Mesenchymal stem cell (in vitro differentiated cells and primary cell): ENCODE measurements around the gene COIL. TPM values are rescaled to one million over a fixed set of nuclear protein-coding genes. Genes with fewer than 3 reads are reported as not detected.

Experiments
- DNase-seq: peaks from one replicate; pipeline ENCODE4 v3.0.0-alpha.2; 2013
- H2AFZ ChIP-seq: one replicate; pipeline ENCODE4 v1.6.1; 2013; ENCODE audit warnings: low read depth, mild to moderate bottlenecking, control low read depth, inconsistent platforms, low read length, moderate library complexity
- H2AK5ac ChIP-seq: 2 replicates; pipeline ENCODE4 v1.6.1; 2013; ENCODE audit warnings: low read length, moderate library complexity, mild to moderate bottlenecking, inconsistent platforms; ENCODE audit not compliant: severe bottlenecking
- H2BK120ac ChIP-seq: one replicate; pipeline ENCODE4 v1.6.1; 2013; ENCODE audit warnings: low read depth, mild to moderate bottlenecking, inconsistent platforms, low read length, moderate library complexity
- H2BK12ac ChIP-seq, 2 experiments: one replicate each; pipeline ENCODE4 v1.6.1; 2013; ENCODE audit warnings: inconsistent platforms in 2 of 2, low read length in 2 of 2, mild to moderate bottlenecking in 2 of 2, moderate library complexity in 2 of 2, control low read depth in 1 of 2
- H2BK15ac ChIP-seq: one replicate; pipeline ENCODE4 v1.6.1; 2013; ENCODE audit warnings: mild to moderate bottlenecking, low read depth, inconsistent platforms; ENCODE audit not compliant: poor library complexity, severe bottlenecking
- H2BK5ac ChIP-seq: 2 replicates; pipeline ENCODE4 v1.6.1; 2013; ENCODE audit warnings: low read depth, mild to moderate bottlenecking, low read length, control low read depth, inconsistent platforms; ENCODE audit not compliant: poor library complexity, severe bottlenecking
- H3K14ac ChIP-seq, 2 experiments: one replicate each; pipeline ENCODE4 v1.6.1; 2013; ENCODE audit warnings: inconsistent platforms in 2 of 2, low read length in 2 of 2, control low read depth in 1 of 2, mild to moderate bottlenecking in 1 of 2, moderate library complexity in 1 of 2
- H3K18ac ChIP-seq, 2 experiments: one replicate each; pipeline ENCODE4 v1.6.1; 2013; ENCODE audit warnings: inconsistent platforms in 2 of 2, low read length in 2 of 2, control low read depth in 1 of 2, low read depth in 1 of 2, mild to moderate bottlenecking in 1 of 2
- H3K23ac ChIP-seq, 2 experiments: one replicate each; pipeline ENCODE4 v1.6.1; 2013; ENCODE audit warnings: inconsistent platforms in 2 of 2, low read length in 2 of 2, mild to moderate bottlenecking in 2 of 2, moderate library complexity in 2 of 2, control low read depth in 1 of 2
- H3K27ac ChIP-seq: 2 replicates; pipeline ENCODE4 v1.5.1; 2013; ENCODE audit warnings: mild to moderate bottlenecking, moderate library complexity, low read length, control low read depth, inconsistent platforms; ENCODE audit not compliant: poor library complexity, severe bottlenecking
- H3K27me3 ChIP-seq, 2 experiments: 2 replicates each; pipeline versions ENCODE4 v1.6.1 to v1.7.0; 2013; ENCODE audit warnings: low read length in 2 of 2, mild to moderate bottlenecking in 2 of 2, moderate library complexity in 2 of 2, control low read depth in 1 of 2, inconsistent platforms in 1 of 2; ENCODE audit not compliant: control insufficient read depth in 1 of 2, insufficient read depth in 1 of 2
- H3K36me3 ChIP-seq, 2 experiments: 2 replicates each; pipeline versions ENCODE4 v1.6.1 to v1.7.0; 2013; ENCODE audit warnings: low read length in 2 of 2, control low read depth in 1 of 2, inconsistent platforms in 1 of 2, low read depth in 1 of 2, mild to moderate bottlenecking in 1 of 2; ENCODE audit not compliant: insufficient read depth in 2 of 2, control insufficient read depth in 1 of 2
- H3K4ac ChIP-seq, 2 experiments: one replicate each; pipeline ENCODE4 v1.6.1; 2013; ENCODE audit warnings: inconsistent platforms in 2 of 2, low read length in 2 of 2, mild to moderate bottlenecking in 2 of 2, moderate library complexity in 2 of 2, control low read depth in 1 of 2, low read depth in 1 of 2
- H3K4me1 ChIP-seq: 2 replicates; pipeline ENCODE4 v1.6.1; 2013; ENCODE audit warnings: low read depth, low read length, control low read depth; ENCODE audit not compliant: control insufficient read depth, insufficient read depth
- H3K4me2 ChIP-seq: 2 replicates; pipeline ENCODE4 v1.6.1; 2013; ENCODE audit warnings: low read length, mild to moderate bottlenecking, inconsistent platforms; ENCODE audit not compliant: poor library complexity, severe bottlenecking
- H3K4me3 ChIP-seq, 2 experiments: 2 replicates each; pipeline versions ENCODE4 v1.5.1 to v1.7.0; 2013; ENCODE audit warnings: low read length in 2 of 2, mild to moderate bottlenecking in 2 of 2, control low read depth in 1 of 2, low read depth in 1 of 2; ENCODE audit not compliant: insufficient read depth in 1 of 2
- H3K79me1 ChIP-seq: replicated peaks from 2 replicates; pipeline ENCODE4 v1.6.1; 2013; ENCODE audit warnings: mild to moderate bottlenecking, control low read depth, low read length, inconsistent platforms; ENCODE audit not compliant: poor library complexity, severe bottlenecking
- H3K9ac ChIP-seq: 2 replicates; pipeline ENCODE4 v1.7.0; 2013; ENCODE audit warnings: mild to moderate bottlenecking, low read length, moderate library complexity
- H3K9me3 ChIP-seq: 2 replicates; pipeline ENCODE4 v1.7.0; 2013; ENCODE audit warnings: mild to moderate bottlenecking, low read length; ENCODE audit not compliant: control insufficient read depth
- H4K8ac ChIP-seq: one replicate; pipeline ENCODE4 v1.6.1; 2013; ENCODE audit warnings: inconsistent platforms, mild to moderate bottlenecking, low read length, moderate library complexity
- H4K91ac ChIP-seq: one replicate; pipeline ENCODE4 v1.6.1; 2013; ENCODE audit warnings: mild to moderate bottlenecking, low read length, inconsistent platforms
- WGBS: methylation state at CpG from one replicate; pipeline ENCODE4 v1.1.7; 2013; ENCODE audit warnings: mixed read lengths; 5-methylcytosine and 5-hydroxymethylcytosine counted together
- polyA plus RNA-seq, 2 experiments: library from polyadenylated mRNA; stranded (reverse); fragments of 200-250 nt; gene quantifications; one replicate each; pipeline ENCODE4 v1.2.3, GENCODE V29; 2013

The COIL gene, protein sequence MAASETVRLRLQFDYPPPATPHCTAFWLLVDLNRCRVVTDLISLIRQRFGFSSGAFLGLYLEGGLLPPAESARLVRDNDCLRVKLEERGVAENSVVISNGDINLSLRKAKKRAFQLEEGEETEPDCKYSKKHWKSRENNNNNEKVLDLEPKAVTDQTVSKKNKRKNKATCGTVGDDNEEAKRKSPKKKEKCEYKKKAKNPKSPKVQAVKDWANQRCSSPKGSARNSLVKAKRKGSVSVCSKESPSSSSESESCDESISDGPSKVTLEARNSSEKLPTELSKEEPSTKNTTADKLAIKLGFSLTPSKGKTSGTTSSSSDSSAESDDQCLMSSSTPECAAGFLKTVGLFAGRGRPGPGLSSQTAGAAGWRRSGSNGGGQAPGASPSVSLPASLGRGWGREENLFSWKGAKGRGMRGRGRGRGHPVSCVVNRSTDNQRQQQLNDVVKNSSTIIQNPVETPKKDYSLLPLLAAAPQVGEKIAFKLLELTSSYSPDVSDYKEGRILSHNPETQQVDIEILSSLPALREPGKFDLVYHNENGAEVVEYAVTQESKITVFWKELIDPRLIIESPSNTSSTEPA
- polyA plus RNA-seq (2013, experiment 1 of 2) = 16.4 TPM
- polyA plus RNA-seq (2013, experiment 2 of 2) = 16.8 TPM

DNA sequence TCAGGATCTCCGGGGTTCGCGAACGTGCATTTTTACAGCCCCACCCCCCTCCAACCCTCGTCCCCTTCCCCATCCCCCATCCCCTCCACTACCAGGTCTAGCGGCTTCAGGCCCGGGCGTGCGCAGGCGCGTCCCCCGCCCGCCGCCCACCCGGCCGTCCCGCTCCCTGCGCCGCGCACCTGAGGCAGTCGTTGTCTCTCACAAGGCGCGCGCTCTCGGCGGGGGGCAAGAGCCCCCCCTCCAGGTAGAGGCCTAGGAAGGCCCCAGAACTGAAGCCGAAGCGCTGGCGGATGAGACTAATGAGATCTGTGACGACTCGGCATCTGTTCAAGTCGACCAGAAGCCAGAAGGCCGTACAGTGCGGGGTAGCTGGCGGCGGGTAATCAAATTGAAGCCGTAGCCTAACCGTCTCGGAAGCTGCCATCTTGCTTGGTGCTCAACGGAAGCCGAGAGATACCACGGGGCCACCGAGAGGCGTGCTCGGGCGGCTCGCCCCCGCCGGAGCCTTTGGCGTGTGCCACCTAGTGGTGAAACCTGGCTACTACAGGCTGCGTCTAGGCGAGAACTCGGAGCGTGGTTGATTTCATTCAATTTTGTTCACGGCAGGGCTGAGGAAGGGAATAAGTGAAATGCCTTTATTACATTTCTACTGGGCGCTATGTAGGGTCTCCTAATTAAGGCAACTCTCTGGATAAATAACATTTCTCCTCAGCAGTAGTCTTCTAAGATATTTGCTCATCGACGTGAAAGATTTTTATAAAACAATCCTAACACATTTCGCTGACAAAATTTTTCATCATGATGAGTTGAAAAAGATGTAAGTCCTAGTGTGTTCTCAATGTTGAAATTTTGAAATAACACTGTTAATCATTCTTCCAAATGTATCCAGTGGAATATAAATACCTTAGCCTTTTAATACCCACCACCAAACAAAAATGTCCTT lies at the start of gene COIL:
COIL (minus strand) TSS at position 455 of the 943 bp plus-strand sequence; CDS start at position 424, 31 bp downstream.
- H2BK12ac ChIP-seq = no peak within 1 kb of the TSS
- peak within 1 kb of the TSS; percentile 62 to 94 for H3K4ac ChIP-seq
- H3K18ac ChIP-seq = peak within 1 kb of the TSS; percentile 81 to 97
- peak within 1 kb of the TSS; percentile 90 for H4K91ac ChIP-seq
- H3K79me1 ChIP-seq = peaks cover 12% of the 10 kb centered on the region
- H3K27ac ChIP-seq = peak within 1 kb of the TSS; percentile 95
- peak within 1 kb of the TSS; percentile 47 for H3K4me2 ChIP-seq
- peak within 1 kb of the TSS; percentile 97 for H2BK120ac ChIP-seq
- peak within 1 kb of the TSS; percentile 77 for H2BK5ac ChIP-seq
- DNase-seq = peak; percentile 92
- H3K9me3 ChIP-seq = no peaks in the 10 kb centered on the region
- under 1% methylated on average over 56 of the region's 59 CpGs for WGBS
- H3K4me3 ChIP-seq = peak within 1 kb of the TSS; percentile 90 to 91
- no peaks in the 10 kb centered on the region for H3K36me3 ChIP-seq
- H3K9ac ChIP-seq = peak within 1 kb of the TSS; percentile 97
- H2AFZ ChIP-seq = peak within 1 kb of the TSS; percentile 87
- peaks cover 8% of the 10 kb centered on the region for H3K4me1 ChIP-seq
- no peak within 1 kb of the TSS for H2BK15ac ChIP-seq
- peak within 1 kb of the TSS; percentile 99 for H4K8ac ChIP-seq
- no peak within 1 kb of the TSS for H3K23ac ChIP-seq
- H3K14ac ChIP-seq = peak within 1 kb of the TSS; percentile 11 to 74
- H3K27me3 ChIP-seq = no peaks in the 10 kb centered on the region
- no peak within 1 kb of the TSS for H2AK5ac ChIP-seq

DNA sequence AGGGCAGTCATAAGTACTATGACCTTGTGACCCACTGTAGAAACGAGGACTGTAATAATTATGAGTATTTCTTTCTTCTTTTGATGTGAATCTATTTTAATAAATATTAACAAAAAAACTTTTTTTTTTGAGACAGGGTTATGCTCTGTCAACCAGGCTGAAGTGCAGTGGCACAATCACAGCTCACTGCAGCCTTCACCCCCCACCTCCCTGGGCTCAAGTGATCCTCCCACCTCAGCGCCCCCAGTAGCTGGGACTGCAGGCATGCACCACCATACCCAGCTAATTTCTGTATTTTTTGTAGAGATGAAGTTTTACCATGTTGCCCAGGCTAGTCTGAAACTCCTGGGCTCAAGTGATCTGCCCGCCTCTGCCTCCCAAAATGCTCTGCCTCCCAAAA lies 49.6 kb upstream of the COIL start:
- no peak overlapping the region for H2AK5ac ChIP-seq
- no peak overlapping the region for H4K8ac ChIP-seq
- H3K27me3 ChIP-seq = peaks cover 0 to 14% of the 10 kb centered on the region in 2 experiments
- H2AFZ ChIP-seq = no peak overlapping the region
- no peaks in the 10 kb centered on the region for H3K79me1 ChIP-seq
- H3K4me2 ChIP-seq = no peak overlapping the region
- no peak overlapping the region for H2BK120ac ChIP-seq
- H2BK12ac ChIP-seq = no peak overlapping the region
- no peak overlapping the region for H3K14ac ChIP-seq
- H4K91ac ChIP-seq = no peak overlapping the region
- H3K4me3 ChIP-seq = no peak overlapping the region
- no peak overlapping the region for H3K27ac ChIP-seq
- no peak overlapping the region for H3K23ac ChIP-seq
- H3K18ac ChIP-seq = no peak overlapping the region
- no peak overlapping the region for H2BK5ac ChIP-seq
- no peaks in the 10 kb centered on the region for H3K9me3 ChIP-seq
- whole genome bisulfite sequencing = 92% methylated on average over 1 of the region's 3 CpGs
- H3K9ac ChIP-seq = no peak overlapping the region
- no peak overlapping the region for H3K4ac ChIP-seq
- H2BK15ac ChIP-seq = no peak overlapping the region
- peaks cover 3 to 16% of the 10 kb centered on the region in 2 experiments for H3K36me3 ChIP-seq
- no peak for DNase-seq
- no peaks in the 10 kb centered on the region for H3K4me1 ChIP-seq

DNA sequence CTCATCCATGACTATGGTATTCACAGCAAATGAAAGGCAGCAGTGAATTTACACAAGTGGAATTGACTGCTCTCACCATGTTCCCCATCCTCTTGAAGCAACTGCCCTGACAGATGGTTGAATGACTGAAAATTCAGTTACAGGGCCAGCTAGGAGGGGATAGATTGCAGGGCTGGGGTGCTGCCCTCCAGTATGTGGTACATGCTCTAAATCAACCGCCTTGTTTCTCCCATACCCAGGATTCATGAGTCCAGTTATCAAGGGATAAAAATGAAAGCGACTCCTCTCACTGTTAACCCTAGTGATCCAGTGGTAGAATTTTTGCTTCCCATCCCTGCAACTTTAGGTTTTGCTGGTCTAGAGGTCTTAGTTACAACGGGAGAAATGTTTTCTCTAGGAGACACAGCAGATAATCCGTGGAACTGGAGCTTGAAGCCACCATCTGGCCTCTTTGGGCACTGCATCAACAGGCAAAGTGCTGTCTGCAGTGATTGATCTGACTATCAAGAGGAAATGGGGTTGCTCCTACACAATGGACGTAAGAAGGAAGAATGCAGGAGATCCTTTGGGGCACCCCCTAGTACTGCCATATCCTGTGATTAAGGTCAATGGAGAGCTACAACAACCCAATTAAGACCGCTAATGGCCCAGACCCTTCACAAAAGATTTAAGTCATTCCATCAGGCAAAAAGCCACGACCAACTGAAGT lies 49.0 kb upstream of the COIL start:
- no peak overlapping the region for H2BK15ac ChIP-seq
- H2BK12ac ChIP-seq = no peak overlapping the region
- no peaks in the 10 kb centered on the region for H3K9me3 ChIP-seq

More for the DNA sequence above, 49.0 kb upstream of the COIL start:
- Histone ChIP-seq H3K4me1 (no peaks in the 10 kb centered on the region), H3K4ac (no peak overlapping the region), H4K8ac (no peak overlapping the region), H2AK5ac (no peak overlapping the region), H3K79me1 (no peaks in the 10 kb centered on the region), H2BK120ac (no peak overlapping the region), H3K27ac (no peak overlapping the region), H3K4me3 (no peak overlapping the region), H3K14ac (no peak overlapping the region), H2AFZ (no peak overlapping the region), H3K9ac (no peak overlapping the region), H3K27me3 (peaks cover 0 to 14% of the 10 kb centered on the region in 2 experiments), H3K23ac (no peak overlapping the region), H2BK5ac (no peak overlapping the region), H3K18ac (no peak overlapping the region), H3K4me2 (no peak overlapping the region), H3K36me3 (peaks cover 3 to 22% of the 10 kb centered on the region in 2 experiments), H4K91ac (no peak overlapping the region)
- WGBS = 41% methylated on average over 5 of the region's 7 CpGs
- peak; percentile 47 for DNase-seq
